IMR-90 (cell line): ENCODE data around the gene AGPAT3.

ENCODE experiments used
- BHLHE40 ChIP-seq: fragments of 150-350 bp; IDR thresholded peaks from 2 replicates; pipeline ENCODE4 v1.6.1; 2016; ENCODE audit warnings: mild to moderate bottlenecking, low read depth, low read length
- CEBPB ChIP-seq: IDR thresholded peaks from 2 replicates; pipeline ENCODE4 v1.6.1; 2012; ENCODE audit warnings: low read depth, low read length, improper control_type of control experiment
- CHD1 ChIP-seq: IDR thresholded peaks from 2 replicates; pipeline ENCODE4 v1.6.1; 2012; ENCODE audit warnings: low read depth, low read length, improper control_type of control experiment
- POLR2A ChIP-seq: IDR thresholded peaks from 2 replicates; pipeline ENCODE4 v1.6.1; 2012; ENCODE audit warnings: mild to moderate bottlenecking, low read depth, low read length
- RAD21 ChIP-seq: IDR thresholded peaks from 2 replicates; pipeline ENCODE4 v1.6.1; 2012; ENCODE audit warnings: low read length, improper control_type of control experiment
- SMC3 ChIP-seq: fragments of 150-350 bp; IDR thresholded peaks from 2 replicates; pipeline ENCODE4 v1.6.1; 2016; ENCODE audit warnings: low read depth, mild to moderate bottlenecking, antibody characterized with exemption, low read length, moderate library complexity
- TF ChIP-seq, protein P1 (sequence below): conservative IDR thresholded peaks from 2 replicates; pipeline ENCODE4 v1.5.1; 2012; ENCODE audit warnings: mild to moderate bottlenecking, low read depth, low read length, improper control_type of control experiment
- TF ChIP-seq, protein P2 (sequence below): fragments of 150-350 bp; IDR thresholded peaks from 2 replicates; pipeline ENCODE4 v1.6.1; 2017; ENCODE audit warnings: mild to moderate bottlenecking, antibody characterized with exemption, low read length, low read depth

GRCh38 chr21:43865540-43866259, 677 bp downstream of the AGPAT3 start:
- no peak for TF ChIP-seq POLR2A
- TF ChIP-seq, protein P1, sequence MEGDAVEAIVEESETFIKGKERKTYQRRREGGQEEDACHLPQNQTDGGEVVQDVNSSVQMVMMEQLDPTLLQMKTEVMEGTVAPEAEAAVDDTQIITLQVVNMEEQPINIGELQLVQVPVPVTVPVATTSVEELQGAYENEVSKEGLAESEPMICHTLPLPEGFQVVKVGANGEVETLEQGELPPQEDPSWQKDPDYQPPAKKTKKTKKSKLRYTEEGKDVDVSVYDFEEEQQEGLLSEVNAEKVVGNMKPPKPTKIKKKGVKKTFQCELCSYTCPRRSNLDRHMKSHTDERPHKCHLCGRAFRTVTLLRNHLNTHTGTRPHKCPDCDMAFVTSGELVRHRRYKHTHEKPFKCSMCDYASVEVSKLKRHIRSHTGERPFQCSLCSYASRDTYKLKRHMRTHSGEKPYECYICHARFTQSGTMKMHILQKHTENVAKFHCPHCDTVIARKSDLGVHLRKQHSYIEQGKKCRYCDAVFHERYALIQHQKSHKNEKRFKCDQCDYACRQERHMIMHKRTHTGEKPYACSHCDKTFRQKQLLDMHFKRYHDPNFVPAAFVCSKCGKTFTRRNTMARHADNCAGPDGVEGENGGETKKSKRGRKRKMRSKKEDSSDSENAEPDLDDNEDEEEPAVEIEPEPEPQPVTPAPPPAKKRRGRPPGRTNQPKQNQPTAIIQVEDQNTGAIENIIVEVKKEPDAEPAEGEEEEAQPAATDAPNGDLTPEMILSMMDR, result no peak
- no peak for TF ChIP-seq CHD1
- TF ChIP-seq RAD21, result no peak
- TF ChIP-seq BHLHE40, result no peak
- no peak for TF ChIP-seq CEBPB
- TF ChIP-seq, protein P2, sequence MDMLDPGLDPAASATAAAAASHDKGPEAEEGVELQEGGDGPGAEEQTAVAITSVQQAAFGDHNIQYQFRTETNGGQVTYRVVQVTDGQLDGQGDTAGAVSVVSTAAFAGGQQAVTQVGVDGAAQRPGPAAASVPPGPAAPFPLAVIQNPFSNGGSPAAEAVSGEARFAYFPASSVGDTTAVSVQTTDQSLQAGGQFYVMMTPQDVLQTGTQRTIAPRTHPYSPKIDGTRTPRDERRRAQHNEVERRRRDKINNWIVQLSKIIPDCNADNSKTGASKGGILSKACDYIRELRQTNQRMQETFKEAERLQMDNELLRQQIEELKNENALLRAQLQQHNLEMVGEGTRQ, result no peak
- TF ChIP-seq SMC3, result no peak
